Measurements from ENCODE around the gene CELA2A.

The CELA2A gene

GRCh38 chr1:15456313-15456954, at the start of gene CELA2A:
Gene CELA2A, plus strand, starts transcription at chr1:15456732. Its CDS starts 22 bp downstream, at chr1:15456754.
- no peak for DNase-seq

- no peak for DNase-seq
Observed at GRCh38 chr1:15407580-15407979, 49.0 kb upstream of the CELA2A start.

GRCh38 chr1:15408890-15409387, 47.6 kb upstream of the CELA2A start:
- no peak for DNase-seq

GRCh38 chr1:15409388-15410222, 46.9 kb upstream of the CELA2A start, which contains the start of gene EFHD2:
Gene EFHD2, plus strand, starts transcription at chr1:15409888. Its CDS starts 84 bp downstream, at chr1:15409972.
- peak; percentile 52 for DNase-seq

- DNase-seq: no peak
Observed at GRCh38 chr1:15410223-15410883, 46.2 kb upstream of the CELA2A start.

GRCh38 chr1:15410884-15411245, 45.7 kb upstream of the CELA2A start:
- no peak for DNase-seq

GRCh38 chr1:15411593-15412137, 44.9 kb upstream of the CELA2A start:
- DNase-seq: peak; percentile 15

GRCh38 chr1:15412175-15412800, 44.2 kb upstream of the CELA2A start:
- no peak for DNase-seq

- DNase-seq: peak; percentile 31
Observed at GRCh38 chr1:15412843-15413242, 43.7 kb upstream of the CELA2A start.

- DNase-seq: no peak
Observed at GRCh38 chr1:15413563-15414444, 42.7 kb upstream of the CELA2A start.

GRCh38 chr1:15414445-15414983, 42.0 kb upstream of the CELA2A start:
- no peak for DNase-seq

GRCh38 chr1:15417059-15417934, 39.2 kb upstream of the CELA2A start:
- no peak for DNase-seq

GRCh38 chr1:15418806-15419515, 37.6 kb upstream of the CELA2A start:
- no peak for DNase-seq

- DNase-seq: no peak
Observed at GRCh38 chr1:15420853-15421465, 35.6 kb upstream of the CELA2A start.

GRCh38 chr1:15422871-15423270, 33.7 kb upstream of the CELA2A start:
- no peak for DNase-seq

- DNase-seq: no peak
Observed at GRCh38 chr1:15423355-15424077, 33.0 kb upstream of the CELA2A start.

GRCh38 chr1:15424146-15424667, 32.3 kb upstream of the CELA2A start:
- no peak for DNase-seq

- DNase-seq: no peak
Observed at GRCh38 chr1:15424981-15425380, 31.6 kb upstream of the CELA2A start.

Measured in midbrain (tissue), 1 donor.